Neural progenitor cell (in vitro differentiated cells): ENCODE data around the gene TMEM203. TPM values are rescaled to one million over a fixed set of nuclear protein-coding genes. Genes with fewer than 3 reads are reported as not detected.

Source experiments
- DNase-seq: peaks from one replicate; pipeline ENCODE4 v3.0.0-alpha.2; 2016; ENCODE audit warnings: low spot score
- H2AFZ ChIP-seq: fragments of 200-600 bp; sonication (generic); replicated peaks from 2 replicates; pipeline ENCODE4 v1.6.1; 2016; ENCODE audit warnings: antibody characterized with exemption
- H3F3A ChIP-seq: fragments of 200-600 bp; sonication (generic); 2 replicates; pipeline ENCODE4 v1.6.1; 2016; ENCODE audit warnings: antibody characterized with exemption, low read depth
- H3K27ac ChIP-seq: fragments of 200-600 bp; sonication (generic); 2 replicates; pipeline ENCODE4 v1.5.1; 2016; ENCODE audit warnings: mild to moderate bottlenecking
- H3K27me3 ChIP-seq: fragments of 200-600 bp; sonication (generic); 2 replicates; pipeline ENCODE4 v1.6.1; 2016; ENCODE audit warnings: mild to moderate bottlenecking, moderate library complexity
- H3K36me3 ChIP-seq: fragments of 200-600 bp; sonication (generic); 2 replicates; pipeline ENCODE4 v1.5.1; 2016
- H3K4me1 ChIP-seq: fragments of 200-600 bp; sonication (generic); 2 replicates; pipeline ENCODE4 v1.6.1; 2016; ENCODE audit warnings: mixed run types
- H3K4me2 ChIP-seq: fragments of 200-600 bp; sonication (generic); 2 replicates; pipeline ENCODE4 v1.6.1; 2016
- H3K4me3 ChIP-seq: fragments of 200-600 bp; sonication (generic); 2 replicates; pipeline ENCODE4 v1.5.1; 2016
- H3K79me2 ChIP-seq: fragments of 200-600 bp; sonication (generic); 2 replicates; pipeline ENCODE4 v1.6.1; 2016; ENCODE audit warnings: low read depth
- H3K9ac ChIP-seq: fragments of 200-600 bp; sonication (generic); 2 replicates; pipeline ENCODE4 v1.6.1; 2016
- H3K9me3 ChIP-seq: fragments of 200-600 bp; sonication (generic); 2 replicates; pipeline ENCODE4 v1.5.1; 2016; ENCODE audit warnings: low read depth
- H4K20me1 ChIP-seq: fragments of 200-600 bp; sonication (generic); 2 replicates; pipeline ENCODE4 v1.6.1; 2016; ENCODE audit warnings: low read depth
- H3K27ac Mint-ChIP-seq: 3 replicates; pipeline ENCODE4 v1.8.0; 2021; ENCODE audit warnings: mixed read lengths
- H3K27me3 Mint-ChIP-seq: 2 replicates; pipeline ENCODE4 v1.8.0; 2022; ENCODE audit warnings: low read depth, mild to moderate bottlenecking, inconsistent platforms, moderate library complexity, mixed read lengths; ENCODE audit not compliant: insufficient read depth
- H3K36me3 Mint-ChIP-seq: 3 replicates; pipeline ENCODE4 v1.8.0; 2021; ENCODE audit warnings: mixed read lengths
- H3K4me1 Mint-ChIP-seq: 3 replicates; pipeline ENCODE4 v1.8.0; 2021; ENCODE audit warnings: mixed read lengths
- H3K4me3 Mint-ChIP-seq: 3 replicates; pipeline ENCODE4 v1.8.0; 2021; ENCODE audit warnings: mild to moderate bottlenecking, moderate library complexity, mixed read lengths
- H3K9me3 Mint-ChIP-seq: 3 replicates; pipeline ENCODE4 v1.8.0; 2020; ENCODE audit warnings: mixed read lengths
- CTCF ChIP-seq: fragments of 200-600 bp; sonication (generic); IDR thresholded peaks from 2 replicates; pipeline ENCODE4 v1.5.1; 2017; ENCODE audit warnings: antibody characterized with exemption, mild to moderate bottlenecking
- EZH2 ChIP-seq: fragments of 200-600 bp; sonication (generic); IDR thresholded peaks from 2 replicates; pipeline ENCODE4 v1.6.1; 2017; ENCODE audit warnings: antibody characterized with exemption, mild to moderate bottlenecking, moderate library complexity
- EZH2phosphoT487 ChIP-seq: fragments of 200-600 bp; sonication (generic); IDR thresholded peaks from 2 replicates; pipeline ENCODE4 v1.6.1; 2017; ENCODE audit warnings: antibody characterized with exemption
- total RNA-seq: library from RNA; depleted of rRNA; stranded (reverse); fragments of >200 nt; gene quantifications from 2 replicates; pipeline ENCODE4 v1.2.3, GENCODE V29; 2015; ENCODE audit warnings: low replicate concordance

TMEM203 gene
- total RNA-seq, 1 donor from 2014 or later = 21.6 TPM

GRCh38 chr9:137171149-137171900 lies 34.1 kb downstream of the TMEM203 start:
- DNase-seq = no peak
- Histone ChIP-seq H4K20me1 (peaks cover 58% of the 10 kb centered on the region), H2AFZ (no peak overlapping the region), H3K79me2 (no peaks in the 10 kb centered on the region), H3K27me3 (peaks cover 100% of the 10 kb centered on the region), H3F3A (peaks cover 21% of the 10 kb centered on the region), H3K4me1 (peaks cover 25% of the 10 kb centered on the region), H3K27ac (no peak overlapping the region), H3K4me3 (no peak overlapping the region), H3K9ac (no peak overlapping the region), H3K36me3 (no peaks in the 10 kb centered on the region), H3K9me3 (no peaks in the 10 kb centered on the region), H3K4me2 (no peak overlapping the region)
- TF ChIP-seq EZH2 (no peak), CTCF (no peak), EZH2phosphoT487 (no peak)
- H3K4me3 Mint-ChIP-seq = no peak overlapping the region
- H3K9me3 Mint-ChIP-seq = no peaks in the 10 kb centered on the region
- H3K27ac Mint-ChIP-seq = no peak overlapping the region
- H3K27me3 Mint-ChIP-seq = peaks cover 24% of the 10 kb centered on the region
- H3K4me1 Mint-ChIP-seq = no peaks in the 10 kb centered on the region
- H3K36me3 Mint-ChIP-seq = no peaks in the 10 kb centered on the region

- H3K36me3 ChIP-seq = no peaks in the 10 kb centered on the region
- H3K4me2 ChIP-seq = no peak overlapping the region
- Mint-ChIP-seq H3K4me1 (no peaks in the 10 kb centered on the region), H3K36me3 (no peaks in the 10 kb centered on the region), H3K27me3 (peaks cover 24% of the 10 kb centered on the region), H3K27ac (no peak overlapping the region), H3K9me3 (no peaks in the 10 kb centered on the region), H3K4me3 (peak overlapping the region; percentile 59)
- H3K4me1 ChIP-seq = peaks cover 25% of the 10 kb centered on the region
- H3F3A ChIP-seq = peaks cover 17% of the 10 kb centered on the region
- H3K79me2 ChIP-seq = no peaks in the 10 kb centered on the region
- H2AFZ ChIP-seq = no peak overlapping the region
- no peak overlapping the region for H3K27ac ChIP-seq
- TF ChIP-seq EZH2 = no peak
- TF ChIP-seq EZH2phosphoT487 = no peak
- no peak for TF ChIP-seq CTCF
- no peaks in the 10 kb centered on the region for H3K9me3 ChIP-seq
- H3K4me3 ChIP-seq = no peak overlapping the region
- H4K20me1 ChIP-seq = peaks cover 59% of the 10 kb centered on the region
- no peak for DNase-seq
- peaks cover 100% of the 10 kb centered on the region for H3K27me3 ChIP-seq
- H3K9ac ChIP-seq = no peak overlapping the region
Observed at GRCh38 chr9:137170486-137171148, 34.8 kb downstream of the TMEM203 start.

GRCh38 chr9:137169896-137170358 lies 35.5 kb downstream of the TMEM203 start, which contains the start of gene LRRC26:
Gene LRRC26 (minus strand): TSS chr9:137170051. CDS start chr9:137169943, 108 bp downstream.
- H3K27me3 ChIP-seq = peaks cover 100% of the 10 kb centered on the region
- Mint-ChIP-seq H3K27ac (no peak within 1 kb of the TSS), H3K36me3 (no peaks in the 10 kb centered on the region), H3K27me3 (peaks cover 30% of the 10 kb centered on the region), H3K4me1 (no peaks in the 10 kb centered on the region), H3K4me3 (peak within 1 kb of the TSS; percentile 70), H3K9me3 (no peaks in the 10 kb centered on the region)
- H3K4me1 ChIP-seq = peaks cover 21% of the 10 kb centered on the region
- H2AFZ ChIP-seq = peak within 1 kb of the TSS; percentile 98
- no peaks in the 10 kb centered on the region for H3K79me2 ChIP-seq
- peak within 1 kb of the TSS; percentile 93 for H3K4me2 ChIP-seq
- H4K20me1 ChIP-seq = peaks cover 54% of the 10 kb centered on the region
- H3K36me3 ChIP-seq = no peaks in the 10 kb centered on the region
- H3K27ac ChIP-seq = no peak within 1 kb of the TSS
- no peak within 1 kb of the TSS for H3K9ac ChIP-seq
- peak within 1 kb of the TSS; percentile 52 for H3K4me3 ChIP-seq
- no peak for DNase-seq
- H3F3A ChIP-seq = peaks cover 17% of the 10 kb centered on the region
- TF ChIP-seq CTCF (no peak), EZH2phosphoT487 (peak; percentile 45)
- no peaks in the 10 kb centered on the region for H3K9me3 ChIP-seq
